BLaER1 treated with 17β-estradiol and CSF1 and Interleukin-3, amounts not matched to agents 10 nM and 100 nM (cell line): ENCODE measurements around the gene CKMT2.

ENCODE experiments used
- H3K27ac ChIP-seq, 11 experiments: shearing (Covaris generic); formaldehyde crosslinking; 2 replicates each; pipeline ENCODE4 v1.8.1; 2022
- H3K27me3 ChIP-seq, 11 experiments: shearing (Covaris generic); formaldehyde crosslinking; 2 replicates each; pipeline ENCODE4 v1.8.1; 2022
- H3K36me3 ChIP-seq, 11 experiments: shearing (Covaris generic); formaldehyde crosslinking; 2 replicates each; pipeline ENCODE4 v1.8.1; 2022
- H3K4me1 ChIP-seq, 10 experiments: shearing (Covaris generic); formaldehyde crosslinking; 2 replicates each; pipeline ENCODE4 v1.8.1; 2022
- H3K4me2 ChIP-seq, 11 experiments: shearing (Covaris generic); formaldehyde crosslinking; 2 replicates each; pipeline ENCODE4 v1.8.1; 2022
- H3K4me3 ChIP-seq, 10 experiments: shearing (Covaris generic); formaldehyde crosslinking; 2 replicates each; pipeline ENCODE4 v1.8.1; 2022
- H3K9ac ChIP-seq, 11 experiments: shearing (Covaris generic); formaldehyde crosslinking; 2 replicates each; pipeline ENCODE4 v1.8.1; 2022
- H3K9me3 ChIP-seq, 11 experiments: shearing (Covaris generic); formaldehyde crosslinking; replicated peaks in 1 of 11; 2 replicates each; pipeline ENCODE4 v1.8.1; 2022
- H4K20me1 ChIP-seq, 11 experiments: shearing (Covaris generic); formaldehyde crosslinking; 2 replicates each; pipeline ENCODE4 v1.8.1; 2022
- Cebpa-rat ChIP-seq, 11 experiments: shearing (Covaris generic); IDR thresholded peaks; 2 replicates each; pipeline ENCODE4 v1.8.1; 2022

CKMT2 gene

DNA sequence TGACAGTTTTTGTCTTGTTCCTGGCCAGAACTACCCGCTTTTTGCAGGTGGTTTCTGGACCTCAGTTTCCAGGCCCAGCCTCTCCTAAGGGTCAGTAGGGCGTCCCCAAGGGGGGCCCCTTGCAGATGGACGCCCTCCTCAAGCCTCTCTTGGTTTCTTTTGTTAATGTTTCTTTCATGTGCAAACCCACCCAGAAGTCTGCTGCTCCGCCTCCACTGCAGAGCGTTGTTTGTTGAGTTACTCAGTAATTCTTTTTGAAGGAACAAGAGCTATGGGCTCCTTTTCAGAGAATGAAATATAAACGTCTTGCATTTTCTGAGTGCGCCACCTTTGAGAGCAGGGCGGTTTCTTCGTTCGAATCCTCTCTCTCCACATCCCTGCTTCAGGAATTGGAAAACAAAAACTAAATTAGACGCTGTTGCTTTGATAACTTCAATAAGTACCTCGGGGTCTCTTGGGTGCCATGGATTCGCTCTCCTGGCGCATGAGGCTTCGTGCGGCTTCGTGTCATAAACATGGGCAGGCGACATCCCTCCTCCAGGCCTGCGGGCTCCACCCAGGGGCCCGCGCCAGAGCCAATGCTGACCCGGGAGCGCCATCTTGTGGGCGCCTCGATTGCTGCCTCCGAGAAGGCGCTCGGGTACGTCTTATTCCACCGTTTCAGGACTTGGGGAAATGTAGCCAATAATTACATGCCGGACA is 38.3 kb upstream of the CKMT2 start:
- Histone ChIP-seq H3K9me3 (no peaks in the 10 kb centered on the region), H3K4me2 (peak overlapping the region in 3 of 11 experiments; percentile 23 to 37 (median 24); a peak in 3 of 22 replicates), H3K4me3 (no peak overlapping the region), H3K4me1 (no peaks in the 10 kb centered on the region), H3K27me3 (no peaks in the 10 kb centered on the region), H3K36me3 (no peaks in the 10 kb centered on the region), H3K27ac (no peak overlapping the region), H3K9ac (no peak overlapping the region), H4K20me1 (no peaks in the 10 kb centered on the region)
- no peak for TF ChIP-seq Cebpa-rat (IDR thresholded peaks at IDR 0.05)

DNA sequence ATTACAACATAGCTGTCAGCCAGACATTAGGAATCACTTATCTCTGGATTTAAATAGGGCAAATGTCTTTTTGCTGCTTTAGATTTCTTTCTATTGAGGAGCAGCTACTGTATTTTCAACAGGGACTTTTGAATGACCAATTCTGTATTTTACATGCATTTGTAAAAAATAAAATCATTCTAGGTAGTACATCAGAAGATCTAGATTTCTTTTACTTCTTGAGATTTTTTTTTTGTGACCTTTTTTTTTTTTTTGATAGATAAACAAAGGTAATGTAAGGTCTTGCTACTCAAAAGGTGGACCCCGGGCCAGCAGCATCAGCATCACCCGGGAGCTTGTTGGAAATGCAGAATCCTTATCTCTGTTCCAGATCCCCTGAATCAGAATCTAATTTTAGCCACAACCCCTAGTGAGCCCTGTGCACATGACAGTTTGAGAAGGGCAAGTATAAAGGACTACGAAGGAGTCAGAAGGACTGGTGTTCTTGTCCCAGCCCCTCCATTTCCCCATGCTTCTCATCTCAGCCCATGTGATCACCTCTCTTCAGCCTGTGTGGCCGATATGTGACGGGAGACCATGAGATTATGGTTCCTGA is 37.7 kb upstream of the CKMT2 start:
- Histone ChIP-seq H3K4me2 (peak overlapping the region in 3 of 11 experiments; percentile 23 to 37 (median 24); a peak in 2 of 22 replicates), H3K4me1 (no peaks in the 10 kb centered on the region)

DNA sequence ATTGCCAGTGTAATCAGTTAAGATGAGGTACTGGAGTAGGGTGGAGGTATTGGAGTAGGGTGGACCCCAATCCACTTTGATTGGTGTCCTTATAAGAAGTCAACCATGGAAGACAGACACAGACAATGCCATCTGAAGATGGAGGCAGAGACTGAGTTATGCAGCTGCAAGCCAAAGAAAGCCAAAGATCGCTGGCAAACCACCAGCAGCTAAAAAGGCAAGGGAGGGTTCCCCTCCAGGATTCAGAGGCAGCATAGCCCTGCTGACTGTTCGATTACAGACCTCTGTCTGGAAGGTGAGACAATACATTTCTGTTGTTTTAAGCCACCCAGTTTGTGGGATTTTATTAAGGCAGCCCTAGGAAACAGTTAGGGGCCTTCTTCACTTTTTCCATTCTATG is 30.5 kb upstream of the CKMT2 start:
- H3K9me3 ChIP-seq = no peaks in the 10 kb centered on the region
- no peak for TF ChIP-seq Cebpa-rat (IDR thresholded peaks at IDR 0.05)
- H3K4me1 ChIP-seq = no peaks in the 10 kb centered on the region
- H3K27me3 ChIP-seq = no peaks in the 10 kb centered on the region
- no peak overlapping the region for H3K27ac ChIP-seq
- no peak overlapping the region for H3K9ac ChIP-seq
- no peak overlapping the region; a peak in 1 of 22 replicates for H3K4me2 ChIP-seq
- no peak overlapping the region for H3K4me3 ChIP-seq
- H3K36me3 ChIP-seq = no peaks in the 10 kb centered on the region
- no peaks in the 10 kb centered on the region for H4K20me1 ChIP-seq

More for the DNA sequence above, 37.7 kb upstream of the CKMT2 start:
- TF ChIP-seq Cebpa-rat (IDR thresholded peaks at IDR 0.05) = no peak
- H3K27me3 ChIP-seq = no peaks in the 10 kb centered on the region
- no peaks in the 10 kb centered on the region for H3K36me3 ChIP-seq
- no peaks in the 10 kb centered on the region for H3K9me3 ChIP-seq
- H3K9ac ChIP-seq = no peak overlapping the region
- no peaks in the 10 kb centered on the region for H4K20me1 ChIP-seq
- H3K27ac ChIP-seq = no peak overlapping the region
- H3K4me3 ChIP-seq = no peak overlapping the region

DNA sequence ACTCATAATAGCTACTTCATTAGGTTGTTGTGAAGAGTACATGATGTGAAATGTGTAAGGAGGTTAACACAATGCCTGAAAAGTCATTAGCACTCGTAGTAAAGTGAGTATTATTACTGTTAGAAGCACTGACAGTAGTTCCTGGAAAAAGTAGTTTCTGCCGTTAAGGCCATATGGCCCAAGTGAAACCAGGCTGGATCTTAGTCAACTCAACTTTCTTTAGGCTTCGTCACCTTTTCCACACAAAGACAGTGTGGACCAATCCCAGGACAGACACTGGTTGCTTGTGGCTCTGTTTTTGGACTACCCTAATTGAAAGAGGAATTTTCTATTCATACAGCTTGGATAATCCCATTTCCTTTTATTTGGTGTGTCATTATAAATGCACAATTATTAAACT is 29.4 kb upstream of the CKMT2 start:
- no peak for TF ChIP-seq Cebpa-rat (IDR thresholded peaks at IDR 0.05)
- Histone ChIP-seq H3K4me2 (no peak overlapping the region), H3K4me3 (no peak overlapping the region), H4K20me1 (no peaks in the 10 kb centered on the region), H3K9me3 (no peaks in the 10 kb centered on the region), H3K27ac (no peak overlapping the region), H3K9ac (no peak overlapping the region), H3K36me3 (no peaks in the 10 kb centered on the region), H3K4me1 (no peaks in the 10 kb centered on the region), H3K27me3 (no peaks in the 10 kb centered on the region)

DNA sequence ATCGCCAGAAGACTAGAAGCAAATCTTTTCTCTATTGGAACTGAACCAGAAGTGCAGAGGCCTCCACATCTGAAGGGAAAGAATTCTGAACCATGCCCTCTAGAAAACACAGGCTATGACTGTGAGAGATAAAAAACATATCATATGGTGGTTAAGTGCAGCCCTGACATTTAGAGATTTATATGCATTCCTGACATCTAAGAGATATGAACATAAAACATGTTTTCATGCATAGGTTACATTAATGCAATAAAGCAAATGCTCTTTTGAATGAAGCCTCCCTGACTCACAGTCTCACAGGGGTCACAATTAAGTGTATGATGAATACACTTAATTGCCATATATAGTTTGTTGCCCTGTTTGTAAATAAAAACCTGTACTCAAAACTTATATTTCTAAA is 28.9 kb upstream of the CKMT2 start:
- Histone ChIP-seq H3K36me3 (no peaks in the 10 kb centered on the region), H3K4me3 (no peak overlapping the region), H3K9me3 (no peaks in the 10 kb centered on the region), H4K20me1 (no peaks in the 10 kb centered on the region), H3K27me3 (no peaks in the 10 kb centered on the region), H3K9ac (no peak overlapping the region), H3K4me1 (no peaks in the 10 kb centered on the region), H3K4me2 (no peak overlapping the region), H3K27ac (no peak overlapping the region)
- TF ChIP-seq Cebpa-rat (IDR thresholded peaks at IDR 0.05) = no peak

DNA sequence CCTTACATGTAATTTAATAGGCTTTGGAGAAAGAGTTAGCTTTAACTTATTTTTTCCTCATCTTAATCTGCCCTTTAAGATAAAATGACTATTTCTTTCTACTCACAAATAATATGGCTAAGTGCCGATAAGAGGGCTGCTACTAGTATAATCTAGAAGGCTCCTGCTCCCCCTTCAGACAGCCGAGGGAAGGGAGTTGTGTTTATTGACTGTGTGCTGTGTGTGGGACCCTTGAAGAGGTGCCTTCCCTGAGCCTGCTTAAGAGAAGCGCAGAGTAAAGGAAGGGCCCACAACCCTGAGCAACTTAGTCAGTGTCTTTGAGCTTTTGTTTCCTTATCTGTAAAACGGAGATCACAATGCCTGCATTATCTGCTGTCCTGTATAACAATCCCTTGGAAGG is 28.1 kb upstream of the CKMT2 start:
- Histone ChIP-seq H3K27ac (no peak overlapping the region), H3K4me3 (no peak overlapping the region), H4K20me1 (no peaks in the 10 kb centered on the region), H3K9me3 (no peaks in the 10 kb centered on the region), H3K9ac (no peak overlapping the region), H3K36me3 (no peaks in the 10 kb centered on the region), H3K4me2 (no peak overlapping the region), H3K4me1 (no peaks in the 10 kb centered on the region), H3K27me3 (no peaks in the 10 kb centered on the region)
- no peak for TF ChIP-seq Cebpa-rat (IDR thresholded peaks at IDR 0.05)

DNA sequence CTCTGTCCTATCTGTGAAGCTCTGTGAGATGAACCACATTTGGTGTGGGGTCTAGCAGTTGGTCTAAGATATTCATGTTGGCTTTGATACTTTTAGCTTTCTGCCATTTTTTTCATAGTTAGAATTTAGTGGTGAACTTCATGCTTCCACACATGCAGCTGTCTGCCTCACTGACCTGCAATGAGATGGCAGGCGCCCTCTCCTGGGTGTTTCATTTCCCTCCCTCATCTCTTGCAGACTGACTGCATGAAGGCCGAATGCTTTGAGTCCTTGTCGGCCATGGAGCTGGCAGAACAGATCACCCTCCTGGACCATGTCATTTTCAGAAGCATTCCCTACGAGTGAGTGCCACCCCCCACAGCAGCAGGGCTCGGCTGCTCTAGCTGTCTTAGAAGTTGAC is 26.1 kb upstream of the CKMT2 start:
- no peak for TF ChIP-seq Cebpa-rat (IDR thresholded peaks at IDR 0.05)
- Histone ChIP-seq H3K9ac (no peak overlapping the region), H3K4me3 (no peak overlapping the region), H3K27me3 (no peaks in the 10 kb centered on the region), H3K4me1 (no peaks in the 10 kb centered on the region), H4K20me1 (no peaks in the 10 kb centered on the region), H3K9me3 (no peaks in the 10 kb centered on the region), H3K36me3 (no peaks in the 10 kb centered on the region), H3K4me2 (no peak overlapping the region), H3K27ac (no peak overlapping the region)

DNA sequence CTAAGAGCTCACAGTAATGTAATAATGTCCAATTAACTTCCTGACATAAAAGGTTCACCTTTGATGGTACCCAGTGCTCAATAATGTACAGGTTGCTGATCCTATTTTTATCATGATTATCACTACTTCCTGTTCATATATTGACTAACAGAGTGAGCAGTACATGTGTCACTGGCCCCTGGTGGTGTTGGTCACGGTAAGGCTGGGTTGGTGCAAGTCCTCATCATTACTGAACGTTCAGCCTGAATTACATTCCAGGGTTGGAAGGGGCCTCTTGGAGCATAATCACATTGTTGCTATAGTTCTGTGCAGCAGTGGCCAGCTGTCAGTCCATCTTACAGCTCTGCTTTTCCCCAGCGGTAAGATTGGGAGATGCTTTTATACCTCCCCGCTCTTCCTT is 24.2 kb upstream of the CKMT2 start:
- H3K4me3 ChIP-seq = no peak overlapping the region
- no peaks in the 10 kb centered on the region for H3K9me3 ChIP-seq
- no peaks in the 10 kb centered on the region for H3K27me3 ChIP-seq
- no peak overlapping the region for H3K27ac ChIP-seq
- H3K4me1 ChIP-seq = no peaks in the 10 kb centered on the region
- TF ChIP-seq Cebpa-rat (IDR thresholded peaks at IDR 0.05) = no peak
- H3K4me2 ChIP-seq = no peak overlapping the region
- no peaks in the 10 kb centered on the region for H3K36me3 ChIP-seq
- H4K20me1 ChIP-seq = no peaks in the 10 kb centered on the region
- no peak overlapping the region for H3K9ac ChIP-seq

DNA sequence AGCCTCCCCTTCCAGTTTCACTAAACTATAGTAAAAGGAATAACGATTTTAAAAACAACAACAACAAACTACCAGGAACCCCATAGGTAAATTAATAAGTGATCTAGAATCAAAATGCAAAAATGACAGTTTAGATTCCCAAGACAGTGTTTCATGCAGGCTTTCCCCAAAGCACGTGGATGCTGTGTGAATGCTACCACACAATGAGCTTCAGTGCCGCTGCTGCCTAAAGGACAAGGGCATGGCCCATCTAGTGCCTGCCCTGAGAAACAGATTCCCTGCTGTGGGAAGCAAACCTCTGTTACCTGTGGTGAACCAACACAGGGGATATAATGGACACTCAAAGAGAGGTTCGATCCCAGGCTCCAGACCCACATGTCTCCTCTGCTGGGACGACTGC is 23.7 kb upstream of the CKMT2 start:
- TF ChIP-seq Cebpa-rat (IDR thresholded peaks at IDR 0.05) = no peak
- Histone ChIP-seq H3K9me3 (no peaks in the 10 kb centered on the region), H3K4me2 (no peak overlapping the region), H3K27ac (no peak overlapping the region), H3K9ac (no peak overlapping the region), H3K27me3 (no peaks in the 10 kb centered on the region), H3K36me3 (no peaks in the 10 kb centered on the region), H3K4me3 (no peak overlapping the region), H3K4me1 (no peaks in the 10 kb centered on the region), H4K20me1 (no peaks in the 10 kb centered on the region)

DNA sequence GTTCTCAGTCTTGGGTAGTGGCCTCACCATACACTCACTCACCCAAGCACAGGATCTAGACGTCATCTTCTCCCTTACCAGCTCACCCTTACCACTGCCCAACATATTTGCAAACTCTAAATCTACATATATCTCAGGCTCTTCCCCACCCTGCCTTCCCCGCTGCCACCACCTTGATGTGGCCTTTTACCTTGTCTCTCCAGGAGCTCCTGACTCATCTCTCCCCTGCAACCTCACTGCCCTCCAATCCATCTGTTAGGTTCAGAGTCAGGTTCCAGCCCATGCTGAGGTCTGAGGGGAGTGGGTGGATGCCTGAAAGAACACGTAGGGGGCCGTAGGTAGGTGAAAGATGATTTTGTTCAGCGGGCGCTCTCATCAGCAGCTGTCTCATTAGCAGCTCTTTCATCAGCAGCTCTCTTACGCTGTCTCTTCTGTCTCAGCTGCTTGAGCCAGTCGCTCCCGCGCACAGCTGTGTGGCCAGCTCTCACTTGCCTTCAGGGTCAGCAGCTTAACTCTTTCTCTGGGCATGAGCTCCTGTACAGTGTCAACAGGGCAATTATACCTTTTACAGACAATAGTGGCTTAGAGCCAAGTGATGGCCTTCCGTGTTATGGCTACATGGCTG is 23.1 kb upstream of the CKMT2 start:
- no peaks in the 10 kb centered on the region for H4K20me1 ChIP-seq
- H3K36me3 ChIP-seq = no peaks in the 10 kb centered on the region
- TF ChIP-seq Cebpa-rat (IDR thresholded peaks at IDR 0.05) = no peak
- H3K4me1 ChIP-seq = no peaks in the 10 kb centered on the region
- H3K9me3 ChIP-seq = no peaks in the 10 kb centered on the region
- H3K27me3 ChIP-seq = no peaks in the 10 kb centered on the region
- H3K4me2 ChIP-seq = no peak overlapping the region
- no peak overlapping the region for H3K9ac ChIP-seq
- no peak overlapping the region for H3K27ac ChIP-seq
- H3K4me3 ChIP-seq = no peak overlapping the region
